Loucy (cell line): ENCODE results near the gene INSYN2B.
"Not testable (repeated sequence)": the region's sequence is repeated elsewhere in the genome, so short reads cannot be mapped to it uniquely, and the experiment has no call there.

Experiments used
- H2AFZ ChIP-seq: fragments of 200-600 bp; sonication (generic); 2 replicates; pipeline ENCODE4 v1.6.0; 2016; ENCODE audit warnings: antibody characterized with exemption, mild to moderate bottlenecking, low read length, moderate library complexity
- H3F3A ChIP-seq: fragments of 200-600 bp; 2 replicates; pipeline ENCODE4 v1.6.0; 2016; ENCODE audit warnings: antibody characterized with exemption, low read depth, mild to moderate bottlenecking
- H3K27me3 ChIP-seq: fragments of 200-600 bp; sonication (generic); 2 replicates; pipeline ENCODE4 v1.6.1; 2014; ENCODE audit warnings: low read length, mild to moderate bottlenecking; ENCODE audit not compliant: insufficient read depth, poor library complexity, severe bottlenecking
- H3K36me3 ChIP-seq: fragments of 200-600 bp; sonication (generic); 2 replicates; pipeline ENCODE4 v1.6.1; 2016; ENCODE audit warnings: low read length; ENCODE audit not compliant: insufficient read depth
- H3K4me1 ChIP-seq: fragments of 200-600 bp; sonication (generic); 2 replicates; pipeline ENCODE4 v1.5.1; 2014; ENCODE audit warnings: low read length, mild to moderate bottlenecking; ENCODE audit not compliant: insufficient read depth, poor library complexity, severe bottlenecking
- H3K4me2 ChIP-seq: fragments of 200-600 bp; sonication (generic); 2 replicates; pipeline ENCODE4 v1.6.0; 2014; ENCODE audit warnings: antibody characterized with exemption, low read length, low read depth, mild to moderate bottlenecking; ENCODE audit not compliant: poor library complexity, severe bottlenecking
- H3K4me3 ChIP-seq: fragments of 200-600 bp; sonication (generic); 2 replicates; pipeline ENCODE4 v1.5.1; 2014; ENCODE audit warnings: low read length, mild to moderate bottlenecking, mixed read lengths; ENCODE audit not compliant: poor library complexity, severe bottlenecking
- H3K79me2 ChIP-seq: fragments of 200-600 bp; sonication (generic); 2 replicates; pipeline ENCODE4 v1.6.1; 2014; ENCODE audit warnings: low read length; ENCODE audit not compliant: insufficient read depth
- H3K9ac ChIP-seq: fragments of 200-600 bp; sonication (generic); 2 replicates; pipeline ENCODE4 v1.6.0; 2014; ENCODE audit warnings: mild to moderate bottlenecking, low read depth, low read length, moderate library complexity; ENCODE audit not compliant: poor library complexity, severe bottlenecking
- H3K9me2 ChIP-seq: fragments of 200-600 bp; sonication (generic); replicated peaks from 2 replicates; pipeline ENCODE4 v1.6.1; 2016; ENCODE audit warnings: low read depth, low read length, mixed read lengths
- H3K9me3 ChIP-seq: fragments of 200-600 bp; sonication (generic); 2 replicates; pipeline ENCODE4 v1.6.1; 2014; ENCODE audit warnings: mild to moderate bottlenecking, antibody characterized with exemption, low read length, low read depth; ENCODE audit not compliant: insufficient read depth
- H4K20me1 ChIP-seq: fragments of 200-600 bp; sonication (generic); 2 replicates; pipeline ENCODE4 v1.6.0; 2014; ENCODE audit warnings: antibody characterized with exemption, low read length, mild to moderate bottlenecking; ENCODE audit not compliant: insufficient read depth, poor library complexity, severe bottlenecking
- EZH2phosphoT487 ChIP-seq: fragments of 200-600 bp; IDR thresholded peaks from 2 replicates; pipeline ENCODE4 v1.6.1; 2018; ENCODE audit warnings: antibody characterized with exemption, mild to moderate bottlenecking, moderate library complexity, borderline replicate concordance
- TF ChIP-seq, protein P1 (sequence below): fragments of 200-600 bp; sonication (generic); conservative IDR thresholded peaks from 2 replicates; pipeline ENCODE4 v1.5.1; 2014; ENCODE audit warnings: mild to moderate bottlenecking, antibody characterized with exemption, low read length

The INSYN2B gene

DNA sequence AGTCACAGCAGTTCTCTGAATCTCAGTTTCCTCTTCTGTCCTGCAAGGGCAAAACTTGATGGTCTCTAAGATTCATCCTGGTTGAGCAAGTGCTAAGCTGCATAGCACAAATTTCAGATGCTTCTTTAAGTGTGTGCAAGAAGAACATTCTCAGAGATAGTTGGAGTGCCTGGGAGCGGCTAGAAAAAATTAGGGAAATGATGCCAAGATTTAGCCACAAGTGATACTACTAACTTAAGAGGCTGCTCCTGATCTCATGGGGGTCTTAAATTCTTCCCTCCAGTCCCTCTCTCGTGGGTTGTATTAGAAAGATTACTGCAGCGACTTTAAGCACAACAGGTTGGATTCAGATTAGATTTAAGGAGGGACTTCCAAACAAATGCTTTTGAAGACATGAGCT lies 24.2 kb downstream of the INSYN2B start:
- no peaks in the 10 kb centered on the region for H3K9me3 ChIP-seq
- H3K79me2 ChIP-seq = no peaks in the 10 kb centered on the region
- no peaks in the 10 kb centered on the region for H3K36me3 ChIP-seq
- no peaks in the 10 kb centered on the region for H4K20me1 ChIP-seq
- H3K4me3 ChIP-seq = no peak overlapping the region
- H3F3A ChIP-seq = no peaks in the 10 kb centered on the region
- H3K27me3 ChIP-seq = no peaks in the 10 kb centered on the region
- no peak overlapping the region for H3K9ac ChIP-seq
- TF ChIP-seq, protein P1, sequence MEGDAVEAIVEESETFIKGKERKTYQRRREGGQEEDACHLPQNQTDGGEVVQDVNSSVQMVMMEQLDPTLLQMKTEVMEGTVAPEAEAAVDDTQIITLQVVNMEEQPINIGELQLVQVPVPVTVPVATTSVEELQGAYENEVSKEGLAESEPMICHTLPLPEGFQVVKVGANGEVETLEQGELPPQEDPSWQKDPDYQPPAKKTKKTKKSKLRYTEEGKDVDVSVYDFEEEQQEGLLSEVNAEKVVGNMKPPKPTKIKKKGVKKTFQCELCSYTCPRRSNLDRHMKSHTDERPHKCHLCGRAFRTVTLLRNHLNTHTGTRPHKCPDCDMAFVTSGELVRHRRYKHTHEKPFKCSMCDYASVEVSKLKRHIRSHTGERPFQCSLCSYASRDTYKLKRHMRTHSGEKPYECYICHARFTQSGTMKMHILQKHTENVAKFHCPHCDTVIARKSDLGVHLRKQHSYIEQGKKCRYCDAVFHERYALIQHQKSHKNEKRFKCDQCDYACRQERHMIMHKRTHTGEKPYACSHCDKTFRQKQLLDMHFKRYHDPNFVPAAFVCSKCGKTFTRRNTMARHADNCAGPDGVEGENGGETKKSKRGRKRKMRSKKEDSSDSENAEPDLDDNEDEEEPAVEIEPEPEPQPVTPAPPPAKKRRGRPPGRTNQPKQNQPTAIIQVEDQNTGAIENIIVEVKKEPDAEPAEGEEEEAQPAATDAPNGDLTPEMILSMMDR = no peak
- TF ChIP-seq EZH2phosphoT487 = no peak
- no peaks in the 10 kb centered on the region for H3K9me2 ChIP-seq
- H3K4me1 ChIP-seq = no peaks in the 10 kb centered on the region
- no peak overlapping the region for H2AFZ ChIP-seq
- no peak overlapping the region for H3K4me2 ChIP-seq

DNA sequence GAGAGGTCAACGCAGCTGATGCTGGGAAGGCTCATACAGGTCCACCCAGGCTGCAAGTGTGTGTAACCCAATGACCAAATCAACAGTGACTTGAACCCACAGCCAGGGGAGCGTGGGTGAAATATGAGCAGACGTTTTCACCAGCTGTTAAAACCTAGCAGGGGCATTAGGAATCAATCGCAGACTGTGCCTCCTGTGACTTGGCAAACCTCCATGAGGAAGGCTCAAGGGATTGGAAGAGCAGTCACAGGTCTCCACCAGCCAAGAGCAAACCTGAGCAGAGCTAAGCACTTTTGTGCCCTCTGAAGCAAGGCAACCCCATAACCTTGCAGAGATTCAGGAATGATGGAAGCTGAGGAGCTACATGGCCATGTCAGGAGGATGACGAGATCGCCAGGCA lies 25.5 kb downstream of the INSYN2B start:
- no peaks in the 10 kb centered on the region for H3K9me3 ChIP-seq
- no peak overlapping the region for H2AFZ ChIP-seq
- H3K4me3 ChIP-seq = no peak overlapping the region
- TF ChIP-seq, protein P1 = no peak
- TF ChIP-seq EZH2phosphoT487 = no peak
- H3K79me2 ChIP-seq = no peaks in the 10 kb centered on the region
- H4K20me1 ChIP-seq = no peaks in the 10 kb centered on the region
- H3K9me2 ChIP-seq = no peaks in the 10 kb centered on the region
- no peaks in the 10 kb centered on the region for H3K27me3 ChIP-seq
- H3K4me2 ChIP-seq = no peak overlapping the region
- H3K4me1 ChIP-seq = no peaks in the 10 kb centered on the region
- no peaks in the 10 kb centered on the region for H3F3A ChIP-seq
- no peak overlapping the region for H3K9ac ChIP-seq
- no peaks in the 10 kb centered on the region for H3K36me3 ChIP-seq

DNA sequence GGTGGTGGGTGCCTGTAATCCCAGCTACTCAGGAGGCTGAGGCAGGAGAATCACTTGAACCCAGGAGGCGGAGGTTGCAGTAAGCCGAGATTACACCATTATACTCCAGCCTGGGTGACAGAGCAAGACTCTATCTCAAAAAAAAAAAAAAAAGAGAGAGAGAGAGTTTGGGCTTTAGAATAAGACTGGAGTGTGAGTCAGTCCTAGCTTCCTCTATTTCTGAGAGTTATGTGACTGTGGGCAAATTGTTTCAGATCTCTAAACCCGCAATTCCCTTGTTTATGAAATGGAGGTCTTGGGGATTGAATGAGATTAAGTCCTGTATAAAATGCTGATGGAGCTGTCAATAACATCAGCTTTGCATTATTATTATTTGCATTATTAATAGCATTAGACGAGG lies 27.1 kb downstream of the INSYN2B start:
- H3K4me2 ChIP-seq, H3K79me2 ChIP-seq, H3K4me1 ChIP-seq, H3K9me3 ChIP-seq, H4K20me1 ChIP-seq, H3K4me3 ChIP-seq, H2AFZ ChIP-seq, H3K9ac ChIP-seq, H3K9me2 ChIP-seq, H3K27me3 ChIP-seq, H3F3A ChIP-seq, H3K36me3 ChIP-seq: not testable (repeated sequence)

DNA sequence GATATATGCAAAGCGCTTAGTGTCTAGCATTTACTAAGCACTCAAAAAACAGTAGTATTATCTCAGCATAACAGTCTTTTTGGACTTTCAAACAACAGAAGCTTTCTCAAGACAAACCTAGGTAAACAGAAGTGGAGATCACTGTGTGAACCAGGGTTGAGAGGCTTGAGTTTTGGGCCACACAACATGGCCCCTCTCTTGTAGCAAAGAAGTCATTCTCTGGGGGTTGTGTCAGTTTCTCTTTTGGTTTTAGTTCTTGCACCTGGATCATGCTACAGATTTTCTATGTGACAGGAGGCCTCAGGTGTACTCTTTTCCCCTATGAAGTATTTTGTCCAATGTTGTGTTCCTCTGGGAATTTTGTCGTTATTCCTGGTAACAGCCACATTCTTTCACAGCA lies 30.0 kb downstream of the INSYN2B start:
- Histone ChIP-seq H3K27me3 (no peaks in the 10 kb centered on the region), H3F3A (no peaks in the 10 kb centered on the region), H3K36me3 (no peaks in the 10 kb centered on the region), H2AFZ (no peak overlapping the region), H3K4me2 (no peak overlapping the region), H3K9me3 (no peaks in the 10 kb centered on the region), H3K9me2 (no peaks in the 10 kb centered on the region), H3K79me2 (no peaks in the 10 kb centered on the region), H3K4me3 (no peak overlapping the region), H3K4me1 (no peaks in the 10 kb centered on the region), H3K9ac (no peak overlapping the region), H4K20me1 (no peaks in the 10 kb centered on the region)
- TF ChIP-seq, protein P1 = no peak
